Hepatocyte (in vitro differentiated cells): ENCODE measurements around the gene MRPS10. TPM values are rescaled to one million over a fixed set of nuclear protein-coding genes. Genes with fewer than 3 reads are reported as not detected.
A peak's percentile ranks its signal among the peaks of the same experiment; 100 is the strongest.

Experiments used
- DNase-seq: peaks from one replicate; pipeline ENCODE4 v3.0.0-alpha.2; 2016; ENCODE audit warnings: low spot score
- H2AFZ ChIP-seq: fragments of 200-600 bp; sonication (generic); 2 replicates; pipeline ENCODE4 v1.6.0; 2016; ENCODE audit warnings: antibody characterized with exemption, mild to moderate bottlenecking
- H3K27ac ChIP-seq: fragments of 200-600 bp; sonication (generic); 2 replicates; pipeline ENCODE4 v1.5.1; 2016; ENCODE audit warnings: mild to moderate bottlenecking
- H3K27me3 ChIP-seq: fragments of 200-600 bp; sonication (generic); 2 replicates; pipeline ENCODE4 v1.6.1; 2016
- H3K36me3 ChIP-seq: fragments of 200-600 bp; sonication (generic); replicated peaks from 2 replicates; pipeline ENCODE4 v1.5.1; 2016; ENCODE audit warnings: low read depth; ENCODE audit not compliant: insufficient read depth
- H3K4me1 ChIP-seq: fragments of 200-600 bp; sonication (generic); 2 replicates; pipeline ENCODE4 v1.5.1; 2016; ENCODE audit warnings: mild to moderate bottlenecking, moderate library complexity; ENCODE audit not compliant: insufficient read depth
- H3K4me2 ChIP-seq: fragments of 200-600 bp; sonication (generic); 2 replicates; pipeline ENCODE4 v1.6.0; 2016
- H3K4me3 ChIP-seq: fragments of 200-600 bp; sonication (generic); 2 replicates; pipeline ENCODE4 v1.5.1; 2016; ENCODE audit warnings: mild to moderate bottlenecking
- H3K79me2 ChIP-seq: fragments of 200-600 bp; sonication (generic); 2 replicates; pipeline ENCODE4 v1.6.0; 2017; ENCODE audit warnings: mild to moderate bottlenecking
- H3K9me2 ChIP-seq: fragments of 200-600 bp; sonication (generic); replicated peaks from 2 replicates; pipeline ENCODE4 v1.6.0; 2017; ENCODE audit warnings: mild to moderate bottlenecking; ENCODE audit not compliant: insufficient read depth
- H3K9me3 ChIP-seq: fragments of 200-600 bp; sonication (generic); 2 replicates; pipeline ENCODE4 v1.5.1; 2016; ENCODE audit warnings: low read depth, mild to moderate bottlenecking
- H4K20me1 ChIP-seq: fragments of 200-600 bp; sonication (generic); 2 replicates; pipeline ENCODE4 v1.6.0; 2016; ENCODE audit warnings: mild to moderate bottlenecking; ENCODE audit not compliant: insufficient read depth, poor library complexity, severe bottlenecking
- EZH2 ChIP-seq: fragments of 200-600 bp; sonication (generic); IDR thresholded peaks from 2 replicates; pipeline ENCODE4 v1.6.1; 2016; ENCODE audit warnings: antibody characterized with exemption, mild to moderate bottlenecking, borderline replicate concordance
- EZH2phosphoT487 ChIP-seq: fragments of 200-600 bp; sonication (generic); IDR thresholded peaks from one replicate; pipeline ENCODE4 v1.6.1; 2018; ENCODE audit warnings: antibody characterized with exemption, mild to moderate bottlenecking, low read depth, moderate library complexity; ENCODE audit not compliant: unreplicated experiment, severe bottlenecking
- WGBS: methylation state at CpG from one replicate; pipeline ENCODE4 v1.1.6; 2016; ENCODE audit warnings: low lambda C conversion rate; ENCODE audit errors: missing lambda C conversion rate; 5-methylcytosine and 5-hydroxymethylcytosine counted together
- polyA plus RNA-seq: library from polyadenylated mRNA; unstranded; fragments of >200 nt; fragmentation: Nextera tagmentation; extraction: Ambion mirVana; gene quantifications from 2 replicates; pipeline ENCODE4 v1.2.1, GENCODE V29; 2016
- total RNA-seq: library from RNA; depleted of rRNA; stranded (reverse); fragments of >200 nt; gene quantifications from 2 replicates; pipeline ENCODE4 v1.2.3, GENCODE V29; 2014
- TF ChIP-seq, protein P1 (sequence below): fragments of 200-600 bp; sonication (generic); IDR thresholded peaks from 2 replicates; pipeline ENCODE4 v1.5.1; 2016; ENCODE audit warnings: antibody characterized with exemption, mild to moderate bottlenecking; ENCODE audit not compliant: poor library complexity

Gene MRPS10
- total and polyA plus RNA-seq, 2 experiments from 2014 or later = 26.8 to 42.8 TPM

DNA sequence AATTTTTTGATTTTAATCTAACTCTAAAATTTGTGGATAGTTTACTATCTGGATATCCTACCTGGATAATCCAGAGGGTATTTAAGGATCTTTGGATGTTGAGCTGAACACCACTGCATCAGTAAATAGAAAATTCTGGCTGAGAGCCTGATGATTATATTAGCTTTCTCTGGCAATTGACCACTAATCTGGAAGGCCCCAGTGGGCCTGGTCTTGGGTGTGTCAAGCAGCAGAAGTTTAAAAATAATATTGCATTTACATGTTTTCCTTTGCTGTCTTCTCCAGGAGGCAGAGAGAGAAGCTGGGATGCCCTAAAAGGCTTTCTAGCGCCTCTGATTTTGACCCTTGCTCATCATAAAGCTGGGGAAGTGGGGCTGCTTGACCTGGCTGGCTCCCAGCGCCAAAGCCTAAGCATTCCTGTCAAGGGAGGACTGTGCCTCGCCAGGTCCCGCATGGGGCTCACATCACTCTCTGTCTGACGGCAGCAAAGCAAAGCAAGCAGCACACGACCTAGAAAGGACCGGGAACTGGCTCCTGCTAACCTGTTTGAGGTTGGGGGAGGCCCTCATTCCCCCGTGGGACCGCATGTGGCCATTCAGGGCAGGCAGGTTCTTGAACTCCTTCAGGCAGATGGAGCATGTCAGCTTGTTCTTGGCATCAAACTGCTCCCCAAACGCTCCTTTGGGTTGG, 46.6 kb upstream of the MRPS10 start:
- no peaks in the 10 kb centered on the region for H3K9me3 ChIP-seq
- TF ChIP-seq EZH2phosphoT487 (no peak), EZH2 (no peak)
- TF ChIP-seq, protein P1, sequence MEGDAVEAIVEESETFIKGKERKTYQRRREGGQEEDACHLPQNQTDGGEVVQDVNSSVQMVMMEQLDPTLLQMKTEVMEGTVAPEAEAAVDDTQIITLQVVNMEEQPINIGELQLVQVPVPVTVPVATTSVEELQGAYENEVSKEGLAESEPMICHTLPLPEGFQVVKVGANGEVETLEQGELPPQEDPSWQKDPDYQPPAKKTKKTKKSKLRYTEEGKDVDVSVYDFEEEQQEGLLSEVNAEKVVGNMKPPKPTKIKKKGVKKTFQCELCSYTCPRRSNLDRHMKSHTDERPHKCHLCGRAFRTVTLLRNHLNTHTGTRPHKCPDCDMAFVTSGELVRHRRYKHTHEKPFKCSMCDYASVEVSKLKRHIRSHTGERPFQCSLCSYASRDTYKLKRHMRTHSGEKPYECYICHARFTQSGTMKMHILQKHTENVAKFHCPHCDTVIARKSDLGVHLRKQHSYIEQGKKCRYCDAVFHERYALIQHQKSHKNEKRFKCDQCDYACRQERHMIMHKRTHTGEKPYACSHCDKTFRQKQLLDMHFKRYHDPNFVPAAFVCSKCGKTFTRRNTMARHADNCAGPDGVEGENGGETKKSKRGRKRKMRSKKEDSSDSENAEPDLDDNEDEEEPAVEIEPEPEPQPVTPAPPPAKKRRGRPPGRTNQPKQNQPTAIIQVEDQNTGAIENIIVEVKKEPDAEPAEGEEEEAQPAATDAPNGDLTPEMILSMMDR = no peak
- no peak overlapping the region for H2AFZ ChIP-seq
- no peaks in the 10 kb centered on the region for H4K20me1 ChIP-seq
- no peak overlapping the region for H3K27ac ChIP-seq
- H3K9me2 ChIP-seq = no peaks in the 10 kb centered on the region
- no peak overlapping the region for H3K4me2 ChIP-seq
- WGBS = 80% methylated on average over 10 of the region's 10 CpGs
- no peak overlapping the region for H3K4me3 ChIP-seq
- H3K4me1 ChIP-seq = peaks cover 19% of the 10 kb centered on the region
- no peaks in the 10 kb centered on the region for H3K27me3 ChIP-seq
- no peak for DNase-seq
- no peaks in the 10 kb centered on the region for H3K36me3 ChIP-seq
- no peaks in the 10 kb centered on the region for H3K79me2 ChIP-seq

- Histone ChIP-seq H3K4me2 (no peak overlapping the region), H3K9me2 (no peaks in the 10 kb centered on the region), H3K79me2 (no peaks in the 10 kb centered on the region), H3K4me3 (no peak overlapping the region), H3K4me1 (peaks cover 19% of the 10 kb centered on the region), H2AFZ (no peak overlapping the region), H3K27me3 (no peaks in the 10 kb centered on the region), H3K27ac (no peak overlapping the region), H4K20me1 (no peaks in the 10 kb centered on the region), H3K9me3 (no peaks in the 10 kb centered on the region), H3K36me3 (no peaks in the 10 kb centered on the region)
- DNase-seq = no peak
- TF ChIP-seq EZH2 (no peak), EZH2phosphoT487 (no peak)
- TF ChIP-seq, protein P1 = no peak
- 91% methylated on average over 23 of the region's 24 CpGs for WGBS
Measured at GRCh38 chr6:42263165-42263728, 45.6 kb upstream of the MRPS10 start.

DNA sequence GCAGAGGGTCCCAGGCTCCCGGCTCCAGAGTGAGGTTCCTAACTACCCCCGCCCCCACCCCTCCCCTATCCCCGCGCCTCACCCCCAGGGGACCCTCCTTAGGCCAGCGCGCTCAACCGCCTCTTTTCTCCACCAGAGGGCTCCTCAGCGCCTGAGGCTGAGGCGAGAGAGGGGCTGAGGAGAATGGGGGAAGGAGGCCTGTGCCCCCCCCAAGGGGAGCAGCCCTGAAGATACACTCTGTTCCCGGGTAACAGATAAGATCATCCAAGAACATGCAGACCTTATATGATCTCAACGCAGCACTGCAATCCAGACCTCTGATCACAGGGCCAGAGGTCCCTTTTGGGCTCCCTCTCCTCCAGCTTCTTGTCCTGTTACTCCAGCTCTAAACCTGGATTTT, 43.3 kb upstream of the MRPS10 start:
- Histone ChIP-seq H3K4me3 (no peak overlapping the region), H3K9me3 (no peaks in the 10 kb centered on the region), H3K4me2 (peak overlapping the region; percentile 33), H2AFZ (no peak overlapping the region), H3K79me2 (no peaks in the 10 kb centered on the region), H4K20me1 (no peaks in the 10 kb centered on the region), H3K4me1 (peaks cover 19% of the 10 kb centered on the region), H3K36me3 (no peaks in the 10 kb centered on the region), H3K27ac (peak overlapping the region; percentile 67), H3K27me3 (no peaks in the 10 kb centered on the region), H3K9me2 (no peaks in the 10 kb centered on the region)
- no peak for TF ChIP-seq EZH2
- TF ChIP-seq, protein P1 = peak; percentile 72
- peak; percentile 71 for DNase-seq
- 44% methylated on average over 5 of the region's 11 CpGs for WGBS
